Activated CD4-positive, alpha-beta memory T cell treated with anti-CD3 and anti-CD28 coated beads, Interleukin-2, amount 10 ng/mL, durations not matched to agents 7 days and 5 days (primary cell): ENCODE measurements around the gene PACS1. TPM values are rescaled to one million over a fixed set of nuclear protein-coding genes. Genes with fewer than 3 reads are reported as not detected.
A peak's percentile ranks its signal among the peaks of the same experiment; 100 is the strongest.

Source experiments
- CTCF ChIA-PET: fragments of 350-600 bp; sonication (Branson Sonifier 250); formaldehyde crosslinking; loops from one replicate; lab custom pipeline; 2021; ENCODE audit warnings: antibody characterized with exemption, inconsistent platforms; lab: Charles Lee
- POLR2A ChIA-PET: fragments of 350-600 bp; sonication (Branson Sonifier 250); formaldehyde crosslinking; loops from one replicate; lab custom pipeline; 2021; ENCODE audit warnings: antibody characterized with exemption; lab: Charles Lee
- DNase-seq: peaks from one replicate; pipeline ENCODE4 v3.0.0-alpha.2; 2020
- H3K27ac Mint-ChIP-seq: one replicate; pipeline ENCODE4 v1.8.0; 2021; ENCODE audit warnings: mild to moderate bottlenecking, mixed read lengths
- H3K27me3 Mint-ChIP-seq: one replicate; pipeline ENCODE4 v1.8.0; 2021; ENCODE audit warnings: mixed read lengths
- H3K36me3 Mint-ChIP-seq: one replicate; pipeline ENCODE4 v1.8.0; 2021; ENCODE audit warnings: low read depth, mixed read lengths
- H3K4me1 Mint-ChIP-seq: one replicate; pipeline ENCODE4 v1.8.0; 2021; ENCODE audit warnings: mixed read lengths
- H3K4me3 Mint-ChIP-seq: one replicate; pipeline ENCODE4 v1.8.0; 2021; ENCODE audit warnings: mild to moderate bottlenecking, mixed read lengths
- H3K9me3 Mint-ChIP-seq: one replicate; pipeline ENCODE4 v1.8.0; 2021; ENCODE audit warnings: mixed read lengths
- total RNA-seq, 2 experiments: library from RNA; stranded (reverse); gene quantifications; one replicate each; pipeline ENCODE4 v1.2.3, GENCODE V29; 2021

The PACS1 gene
- total RNA-seq, 2 experiments from 2014 or later: 86.4 to 95.0 TPM

DNA sequence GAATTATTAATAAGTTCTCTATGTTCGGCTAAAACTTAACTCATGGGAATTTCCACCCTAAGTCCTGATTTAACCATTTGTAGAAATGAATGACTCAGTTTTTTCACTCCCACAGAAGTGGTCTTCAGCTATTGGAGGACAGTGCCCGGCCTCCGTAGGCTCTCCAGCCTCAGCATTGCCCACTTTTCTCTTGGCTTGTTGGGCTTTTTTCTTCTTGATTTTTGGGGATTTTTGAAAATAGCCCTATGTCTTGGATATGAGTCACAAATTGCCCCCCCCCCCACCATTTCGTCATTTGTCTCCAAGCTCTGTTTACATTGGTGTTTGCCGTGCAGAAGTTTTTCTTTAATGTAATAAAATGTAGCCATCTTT, 66.7 kb downstream of the PACS1 start:
- Mint-ChIP-seq H3K27me3 (no peaks in the 10 kb centered on the region), H3K27ac (no peak overlapping the region), H3K36me3 (no peaks in the 10 kb centered on the region), H3K4me3 (no peak overlapping the region), H3K9me3 (no peaks in the 10 kb centered on the region), H3K4me1 (peaks cover 26% of the 10 kb centered on the region)
- no peak for DNase-seq
- ChIA-PET CTCF (interaction anchor here (0.6 to 4.6 kb wide), 5 partner anchors 18 to 125 kb away, joined by 3 to 60 read pairs (median 13); partner anchors contain the start of genes CST6, PACS1 and SF3B2), POLR2A (interaction anchor here (1.0 to 1.8 kb wide), 2 partner anchors 11 to 66 kb away, joined by 3 to 6 read pairs; no protein-coding TSS in a partner anchor)

DNA sequence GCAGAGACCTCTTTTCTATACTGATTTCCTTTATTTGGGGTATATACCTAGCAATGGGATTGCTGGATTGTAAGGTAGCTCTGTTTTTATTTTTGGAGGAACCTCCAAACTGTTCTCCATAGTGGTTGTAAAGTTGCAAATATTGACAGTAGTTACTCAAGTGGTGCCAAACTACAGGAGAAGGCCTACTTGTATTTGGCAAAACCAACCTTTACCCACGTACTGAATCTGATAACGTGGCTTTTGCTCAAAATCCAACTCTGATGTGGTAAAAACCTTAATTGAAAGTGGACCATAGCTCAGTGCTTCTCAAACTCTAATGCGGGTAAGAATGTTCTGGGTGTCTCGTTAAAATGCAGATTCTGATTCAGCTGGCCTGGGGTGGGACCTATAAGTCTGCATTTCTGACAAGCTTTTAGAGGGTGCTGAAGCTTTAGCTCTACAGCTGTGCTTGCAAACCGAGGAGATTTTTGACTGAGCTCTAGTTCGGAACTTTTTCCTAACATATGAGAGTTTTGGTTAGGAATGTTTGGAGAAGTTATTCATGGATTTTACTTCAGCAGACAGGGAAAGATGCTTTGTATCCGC, 69.8 kb downstream of the PACS1 start:
- POLR2A ChIA-PET: no interaction called here
- Mint-ChIP-seq H3K9me3 (no peaks in the 10 kb centered on the region), H3K27ac (no peak overlapping the region), H3K4me1 (peaks cover 19% of the 10 kb centered on the region), H3K27me3 (no peaks in the 10 kb centered on the region), H3K4me3 (no peak overlapping the region), H3K36me3 (no peaks in the 10 kb centered on the region)
- no peak for DNase-seq
- CTCF ChIA-PET: interaction anchor here (0.7 to 1.2 kb wide), 2 partner anchors 71 to 355 kb away, joined by 3 to 5 read pairs; no protein-coding TSS in a partner anchor

DNA sequence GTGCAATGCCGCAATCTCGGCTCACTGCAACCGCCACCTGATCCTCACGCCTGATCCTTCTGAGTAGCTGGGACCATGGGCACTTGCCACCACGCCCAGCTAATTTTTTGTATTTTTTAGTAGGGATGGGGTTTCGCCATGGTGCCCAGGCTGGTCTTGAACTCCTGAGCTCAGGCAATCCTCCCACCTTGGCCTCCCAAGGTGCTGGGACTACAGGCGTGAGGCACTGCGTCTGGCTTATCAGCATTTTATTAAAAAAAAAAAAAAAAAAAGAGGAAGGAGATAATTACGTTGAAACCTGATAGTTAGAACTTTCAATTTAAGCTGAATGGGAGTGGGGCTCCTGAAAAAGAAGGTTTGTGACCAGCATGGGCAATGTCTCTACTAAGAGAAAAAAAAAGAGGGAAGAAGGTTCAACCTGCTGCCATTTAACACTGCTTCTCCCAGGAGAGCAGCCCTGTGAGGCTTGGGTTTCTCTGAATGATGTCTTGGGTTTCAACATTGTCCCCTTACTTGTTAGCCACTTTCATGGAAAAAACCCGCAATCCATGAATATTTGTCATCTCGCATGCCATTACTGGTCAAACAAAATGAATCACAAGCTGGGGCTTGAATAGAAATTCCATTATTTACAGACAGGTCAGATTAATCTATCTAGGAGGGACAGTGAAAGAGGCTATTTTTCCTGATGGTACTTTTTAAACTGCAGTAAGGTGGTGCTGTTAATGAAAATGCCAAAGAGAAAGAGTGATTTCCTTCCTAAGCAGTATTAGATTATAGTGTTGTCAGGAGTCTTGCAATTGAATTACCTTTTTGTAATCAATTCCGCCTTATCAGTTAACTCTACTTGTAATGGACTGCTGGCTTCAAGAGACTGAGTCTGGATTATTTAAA, 72.5 kb downstream of the PACS1 start:
- Mint-ChIP-seq H3K36me3 (peaks cover 6% of the 10 kb centered on the region), H3K4me3 (no peak overlapping the region), H3K27me3 (no peaks in the 10 kb centered on the region), H3K27ac (no peak overlapping the region), H3K4me1 (peaks cover 15% of the 10 kb centered on the region), H3K9me3 (peaks cover 6% of the 10 kb centered on the region)
- DNase-seq: no peak
- POLR2A ChIA-PET: no interaction called here
- CTCF ChIA-PET: interaction anchor here (0.7 to 0.9 kb wide), 2 partner anchors 98 to 1025 kb away, joined by 3 read pairs; no protein-coding TSS in a partner anchor

DNA sequence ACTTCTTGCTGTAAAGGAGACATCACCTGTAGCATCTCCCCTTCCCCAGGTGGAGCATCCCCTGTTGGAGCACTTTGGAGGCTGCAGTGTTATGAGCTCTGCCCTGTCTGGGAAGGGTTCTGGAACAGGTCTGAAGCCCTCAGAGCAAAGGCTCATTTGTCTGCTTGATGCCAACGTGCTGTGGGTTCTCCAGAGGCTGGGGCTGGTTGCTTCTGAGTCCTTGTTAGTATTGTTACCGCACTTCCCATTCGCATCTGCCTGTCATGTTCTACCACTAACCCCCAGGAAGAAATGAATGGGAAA, 73.1 kb downstream of the PACS1 start:
- Mint-ChIP-seq H3K4me1 (peaks cover 14% of the 10 kb centered on the region), H3K27ac (no peak overlapping the region), H3K9me3 (peaks cover 6% of the 10 kb centered on the region), H3K4me3 (no peak overlapping the region), H3K27me3 (no peaks in the 10 kb centered on the region), H3K36me3 (peaks cover 6% of the 10 kb centered on the region)
- no peak for DNase-seq
- ChIA-PET POLR2A (no interaction called here), CTCF (interaction anchor here (0.9 kb wide), 1 partner anchor 98 kb away, joined by 3 read pairs; no protein-coding TSS in a partner anchor)

DNA sequence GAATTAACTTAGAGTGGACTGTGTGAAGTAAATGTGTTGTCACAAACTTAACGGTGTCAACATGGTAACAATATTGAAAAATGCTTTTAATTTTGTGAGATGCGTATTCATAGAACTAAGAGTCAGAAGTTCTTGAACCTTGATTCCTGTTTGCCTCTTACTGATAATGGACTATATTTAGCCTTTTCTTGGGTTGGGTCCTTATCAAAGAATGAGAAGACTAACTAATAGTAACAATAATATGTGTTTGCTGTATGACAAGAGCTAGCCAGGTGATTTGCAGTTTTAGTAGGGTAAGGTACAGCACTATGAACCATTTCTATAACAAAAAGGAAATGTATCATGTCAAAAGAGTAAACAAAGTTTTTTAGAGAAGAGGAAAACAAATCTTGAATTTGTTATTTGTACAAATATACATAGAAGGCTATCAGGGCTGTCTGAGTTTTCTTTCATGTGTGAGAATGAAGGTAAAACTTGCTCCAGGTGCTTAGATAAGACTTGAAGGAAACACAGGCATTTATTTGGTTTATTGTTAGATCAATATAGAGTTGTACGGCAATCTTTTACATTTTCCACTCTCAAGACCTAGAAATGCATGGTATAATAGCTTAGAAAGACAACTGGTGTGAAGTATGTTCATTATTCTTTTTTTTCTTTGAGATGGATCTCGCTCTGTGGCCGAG, 74.1 kb downstream of the PACS1 start:
- POLR2A ChIA-PET: interaction anchor here (0.6 kb wide), 1 partner anchor 11 kb away, joined by 3 read pairs; no protein-coding TSS in a partner anchor
- peaks cover 6% of the 10 kb centered on the region for H3K9me3 Mint-ChIP-seq
- peaks cover 6% of the 10 kb centered on the region for H3K36me3 Mint-ChIP-seq
- H3K27me3 Mint-ChIP-seq: no peaks in the 10 kb centered on the region
- DNase-seq: no peak
- H3K4me1 Mint-ChIP-seq: peaks cover 14% of the 10 kb centered on the region
- no peak overlapping the region for H3K27ac Mint-ChIP-seq
- no peak overlapping the region for H3K4me3 Mint-ChIP-seq
- CTCF ChIA-PET: no interaction called here

DNA sequence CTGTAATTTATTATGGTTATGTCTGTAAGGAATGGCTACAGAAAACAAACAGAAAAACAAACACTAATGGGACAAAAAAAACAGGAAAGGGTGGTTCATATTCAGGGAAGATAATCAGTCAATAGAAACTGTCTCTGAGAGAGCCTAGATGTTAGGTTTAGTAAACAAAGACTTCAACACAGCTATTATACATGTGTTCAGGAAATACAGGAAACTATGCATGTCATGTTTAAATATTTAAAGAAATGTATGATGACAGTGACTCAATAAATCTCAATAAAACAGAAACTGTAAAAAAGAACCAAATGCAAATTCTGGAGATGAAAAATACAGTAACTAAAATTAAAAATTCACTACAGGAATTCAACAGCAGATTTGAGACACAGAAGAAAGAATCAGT, 76.0 kb downstream of the PACS1 start:
- H3K27me3 Mint-ChIP-seq: no peaks in the 10 kb centered on the region
- peaks cover 6% of the 10 kb centered on the region for H3K36me3 Mint-ChIP-seq
- ChIA-PET CTCF (no interaction called here), POLR2A (no interaction called here)
- no peak overlapping the region for H3K27ac Mint-ChIP-seq
- peaks cover 6% of the 10 kb centered on the region for H3K9me3 Mint-ChIP-seq
- DNase-seq: no peak
- peaks cover 16% of the 10 kb centered on the region for H3K4me1 Mint-ChIP-seq
- H3K4me3 Mint-ChIP-seq: no peak overlapping the region

DNA sequence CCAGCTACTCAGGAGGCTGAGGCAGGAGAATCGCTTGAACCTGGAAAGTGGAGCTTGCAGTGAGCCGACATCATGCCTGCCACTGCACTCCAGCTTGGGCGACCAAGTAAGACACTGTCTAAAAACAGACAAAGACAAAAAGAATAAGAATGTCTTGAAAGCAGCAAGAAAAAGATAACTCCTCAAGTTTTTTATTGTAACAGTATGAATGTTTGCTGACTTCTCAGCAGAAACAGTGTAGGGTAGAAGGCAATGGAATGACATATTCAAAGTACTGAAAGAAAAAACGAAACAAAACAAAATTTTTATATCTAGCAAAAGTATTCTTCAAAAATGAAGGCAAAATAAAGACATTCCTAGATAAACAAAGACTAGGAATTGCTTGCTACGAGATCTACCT, 76.9 kb downstream of the PACS1 start:
- Mint-ChIP-seq H3K9me3 (peaks cover 6% of the 10 kb centered on the region), H3K27ac (no peak overlapping the region), H3K36me3 (peaks cover 6% of the 10 kb centered on the region), H3K4me3 (no peak overlapping the region), H3K4me1 (peaks cover 16% of the 10 kb centered on the region), H3K27me3 (no peaks in the 10 kb centered on the region)
- POLR2A ChIA-PET: no interaction called here
- CTCF ChIA-PET: no interaction called here
- DNase-seq: no peak

DNA sequence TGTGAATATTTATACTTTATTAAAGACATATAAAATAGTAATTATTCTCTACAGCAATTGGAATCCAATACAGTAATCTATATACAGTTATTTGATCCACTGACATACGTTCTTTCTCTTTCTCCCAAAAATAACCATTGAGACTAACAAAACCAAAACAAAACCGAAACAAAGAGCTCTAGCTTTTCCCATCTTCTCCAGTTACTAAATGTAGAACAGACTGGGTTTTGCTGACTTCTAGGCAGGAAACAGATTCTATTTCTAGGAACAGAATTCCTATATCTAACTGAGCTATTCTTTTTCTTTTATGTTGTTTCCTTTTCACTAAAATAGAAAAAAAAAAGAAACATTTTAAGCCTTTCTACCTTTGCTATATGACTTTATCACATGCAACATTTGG, 80.1 kb downstream of the PACS1 start:
- H3K27me3 Mint-ChIP-seq: no peaks in the 10 kb centered on the region
- no peak for DNase-seq
- H3K4me3 Mint-ChIP-seq: no peak overlapping the region
- peaks cover 15% of the 10 kb centered on the region for H3K4me1 Mint-ChIP-seq
- H3K36me3 Mint-ChIP-seq: peaks cover 9% of the 10 kb centered on the region
- POLR2A ChIA-PET: no interaction called here
- peaks cover 9% of the 10 kb centered on the region for H3K9me3 Mint-ChIP-seq
- H3K27ac Mint-ChIP-seq: peak overlapping the region; percentile 3
- CTCF ChIA-PET: interaction anchor here (1.1 kb wide), 1 partner anchor 10 kb away, joined by 4 read pairs; no protein-coding TSS in a partner anchor

DNA sequence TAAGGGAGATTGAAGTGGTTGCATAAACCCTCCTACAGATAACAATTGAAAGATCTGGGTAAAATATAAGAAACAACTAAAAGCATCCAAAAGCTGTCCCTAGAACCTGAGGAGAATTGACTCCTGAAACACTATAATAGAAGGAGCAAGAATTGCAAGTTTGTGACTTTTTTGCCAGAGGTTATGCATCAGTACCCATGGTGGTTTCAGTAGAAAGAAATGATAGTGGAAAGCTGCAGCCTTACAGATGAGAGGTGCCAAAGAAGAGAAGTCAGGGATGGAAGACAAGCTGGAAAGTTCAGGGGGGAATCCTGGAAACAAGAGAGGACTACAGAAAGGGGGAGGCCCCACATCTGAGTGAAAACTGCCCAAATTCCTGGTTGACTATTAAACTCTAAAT, 80.7 kb downstream of the PACS1 start:
- Mint-ChIP-seq H3K27ac (no peak overlapping the region), H3K4me3 (no peak overlapping the region), H3K36me3 (peaks cover 9% of the 10 kb centered on the region), H3K27me3 (no peaks in the 10 kb centered on the region), H3K9me3 (peaks cover 9% of the 10 kb centered on the region), H3K4me1 (peaks cover 12% of the 10 kb centered on the region)
- DNase-seq: no peak
- ChIA-PET POLR2A (no interaction called here), CTCF (interaction anchor here (0.6 to 1.1 kb wide), 2 partner anchors 9 to 55 kb away, joined by 3 to 4 read pairs; no protein-coding TSS in a partner anchor)

DNA sequence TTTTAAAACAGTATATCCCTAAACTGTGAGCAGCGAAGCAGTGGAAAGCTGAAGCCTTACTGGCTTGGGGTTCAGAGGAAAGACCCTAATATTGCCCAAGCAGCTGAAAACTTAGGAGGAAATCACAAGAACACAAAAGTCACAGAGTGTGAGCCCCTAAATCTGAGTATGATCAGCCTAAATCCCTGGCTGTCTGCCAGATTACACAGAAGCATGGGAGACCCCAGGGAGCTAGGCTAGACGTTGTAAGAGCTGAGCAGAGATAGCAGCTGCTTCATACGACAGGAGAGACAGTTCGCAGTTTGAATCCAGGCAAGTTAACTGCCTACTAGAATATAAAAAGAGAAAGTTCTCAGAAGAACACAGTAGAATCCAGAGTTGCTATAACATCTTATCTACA, 81.2 kb downstream of the PACS1 start:
- Mint-ChIP-seq H3K36me3 (peaks cover 8% of the 10 kb centered on the region), H3K27me3 (no peaks in the 10 kb centered on the region), H3K9me3 (peaks cover 8% of the 10 kb centered on the region), H3K4me1 (peaks cover 10% of the 10 kb centered on the region), H3K4me3 (no peak overlapping the region), H3K27ac (no peak overlapping the region)
- CTCF ChIA-PET: interaction anchor here (0.6 kb wide), 1 partner anchor 55 kb away, joined by 3 read pairs; no protein-coding TSS in a partner anchor
- no peak for DNase-seq
- POLR2A ChIA-PET: no interaction called here

DNA sequence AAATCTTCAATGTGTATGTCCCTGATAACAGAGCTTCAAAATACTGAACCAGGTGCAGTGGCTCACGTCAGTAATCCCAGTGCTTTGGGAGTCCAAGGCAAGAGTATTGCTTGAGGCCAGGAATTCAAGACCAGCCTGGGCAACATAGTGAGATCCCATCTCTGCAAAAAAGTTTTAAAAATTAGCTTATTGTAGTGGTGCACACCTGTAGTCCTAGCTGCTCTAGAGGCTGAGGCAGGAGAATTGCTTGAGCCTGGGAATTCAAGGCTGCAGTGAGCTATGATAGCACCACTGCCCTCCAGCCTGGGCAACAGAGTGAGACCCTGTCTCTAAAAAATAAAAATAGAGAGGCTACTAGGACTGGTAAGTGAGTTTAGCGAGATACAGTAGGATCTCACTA, 84.0 kb downstream of the PACS1 start:
- no peak overlapping the region for H3K27ac Mint-ChIP-seq
- peaks cover 18% of the 10 kb centered on the region for H3K4me1 Mint-ChIP-seq
- peaks cover 3% of the 10 kb centered on the region for H3K36me3 Mint-ChIP-seq
- ChIA-PET CTCF (interaction anchor here (0.6 to 1.0 kb wide), 2 partner anchors 68 to 213 kb away, joined by 3 to 4 read pairs; no protein-coding TSS in a partner anchor), POLR2A (no interaction called here)
- DNase-seq: no peak
- no peaks in the 10 kb centered on the region for H3K27me3 Mint-ChIP-seq
- no peak overlapping the region for H3K4me3 Mint-ChIP-seq
- peaks cover 2% of the 10 kb centered on the region for H3K9me3 Mint-ChIP-seq

DNA sequence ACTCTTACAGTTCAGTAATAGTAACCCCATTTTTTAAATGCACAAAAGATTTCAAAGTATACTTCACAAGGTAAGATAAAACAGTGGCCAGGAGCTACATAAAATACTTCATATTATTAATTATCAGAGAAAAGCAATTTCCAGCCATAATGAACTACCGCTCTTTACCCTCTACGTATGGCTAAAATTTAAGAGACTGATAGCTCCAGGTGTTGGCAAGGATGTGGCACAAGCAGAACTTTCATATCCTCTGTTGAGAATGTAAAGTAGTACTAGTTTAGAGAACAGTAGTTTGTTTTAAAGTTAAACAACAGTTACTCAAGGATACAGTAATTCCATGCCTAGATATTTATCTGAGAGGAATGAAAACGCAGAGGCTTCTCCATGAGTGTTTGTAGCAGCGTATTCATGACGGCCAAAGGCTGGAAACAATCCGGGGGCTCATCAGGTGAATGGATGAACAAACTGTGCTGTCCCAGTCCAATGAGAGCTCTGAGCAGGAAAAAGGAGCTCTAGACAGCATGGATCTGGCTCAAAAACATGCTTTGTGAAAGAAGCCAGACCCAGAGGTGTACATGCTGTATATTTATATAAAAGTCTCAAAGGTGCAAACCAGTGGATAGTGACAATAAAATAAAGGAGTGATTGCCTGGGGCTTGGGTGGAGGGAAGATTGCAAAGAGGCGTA, 85.5 kb downstream of the PACS1 start:
- ChIA-PET POLR2A (interaction anchor here (0.8 kb wide), 1 partner anchor 12 kb away, joined by 3 read pairs; no protein-coding TSS in a partner anchor), CTCF (interaction anchor here (0.6 kb wide), 1 partner anchor 19 kb away, joined by 3 read pairs; no protein-coding TSS in a partner anchor)
- Mint-ChIP-seq H3K36me3 (peaks cover 3% of the 10 kb centered on the region), H3K4me1 (peaks cover 14% of the 10 kb centered on the region), H3K27me3 (no peaks in the 10 kb centered on the region), H3K9me3 (peaks cover 2% of the 10 kb centered on the region), H3K27ac (no peak overlapping the region), H3K4me3 (no peak overlapping the region)
- no peak for DNase-seq
